Endothelial cell of umbilical vein (primary cell): ENCODE data around the gene P2RY2. TPM values are rescaled to one million over a fixed set of nuclear protein-coding genes. Genes with fewer than 3 reads are reported as not detected.

Experiments
- BruUV-seq: library from RNA; stranded (reverse); fragments of 400-500 nt; replicated peaks from 2 replicates; lab custom pipeline; 2021; lab: Mats Ljungman, UMichigan
- CTCF ChIA-PET: fragments of 300-600, 350-600 bp; sonication (Branson Sonifier 250); formaldehyde crosslinking; loops from one replicate; lab custom pipeline; 2021; ENCODE audit warnings: antibody characterized with exemption, inconsistent platforms; lab: Charles Lee
- POLR2A ChIA-PET: fragments of 300-600, 350-600 bp; sonication (Branson Sonifier 250); formaldehyde crosslinking; loops from one replicate; lab custom pipeline; 2021; ENCODE audit warnings: antibody characterized with exemption, inconsistent platforms; lab: Charles Lee
- DNase-seq: peaks from one replicate; pipeline ENCODE4 v3.0.0-alpha.2; 2011; ENCODE audit warnings: low read depth, low spot score
- FAIRE-seq: peaks from 2 replicates; lab custom pipeline; 2011; peaks lifted over from hg19 to GRCh38; lab: Jason Lieb, UNC
- H2AFZ ChIP-seq: 2 replicates; pipeline ENCODE4 v1.6.0; 2012; ENCODE audit warnings: low read depth, low read length, control low read depth, inconsistent platforms
- H3K27ac ChIP-seq: 2 replicates; pipeline ENCODE4 v1.5.1; 2011; ENCODE audit warnings: low read depth, mild to moderate bottlenecking, control low read depth, low read length, moderate library complexity; ENCODE audit not compliant: insufficient read depth
- H3K27me3 ChIP-seq, 2 experiments: 2 replicates each; pipeline versions ENCODE4 v1.6.0 to v1.6.1; 2011; ENCODE audit warnings: low read length in 2 of 2, mixed read lengths in 1 of 2; ENCODE audit not compliant: control insufficient read depth in 2 of 2, insufficient read depth in 2 of 2
- H3K36me3 ChIP-seq, 2 experiments: 2 replicates in 1 of 2; 3 replicates in 1 of 2; pipeline ENCODE4 v1.5.1; 2011; ENCODE audit warnings: low read length in 2 of 2, mild to moderate bottlenecking in 1 of 2, moderate library complexity in 1 of 2; ENCODE audit not compliant: control insufficient read depth in 2 of 2, insufficient read depth in 2 of 2; ENCODE audit errors: extremely low read depth in 1 of 2
- H3K4me1 ChIP-seq: 3 replicates; pipeline ENCODE4 v1.5.1; 2011; ENCODE audit warnings: mild to moderate bottlenecking, low read length; ENCODE audit not compliant: control insufficient read depth, insufficient read depth; ENCODE audit errors: extremely low read depth
- H3K4me2 ChIP-seq: 2 replicates; pipeline ENCODE4 v1.6.1; 2011; ENCODE audit warnings: low read length, control low read depth, mixed read lengths; ENCODE audit not compliant: insufficient read depth
- H3K4me3 ChIP-seq, 3 experiments: fragments of 200-600 bp in 1 of 3; sonication (generic), shearing (Covaris generic) in 1 of 3; replicated peaks in 1 of 3; 2 replicates each; pipeline ENCODE4 v1.5.1; 2011 to 2016; ENCODE audit warnings: control low read depth in 3 of 3, low read length in 3 of 3, mild to moderate bottlenecking in 2 of 3, inconsistent platforms in 1 of 3, low read depth in 1 of 3, moderate library complexity in 1 of 3; ENCODE audit not compliant: insufficient read depth in 1 of 3
- H3K79me2 ChIP-seq: 2 replicates; pipeline ENCODE4 v1.6.0; 2012; ENCODE audit warnings: low read length, inconsistent platforms; ENCODE audit not compliant: control insufficient read depth, insufficient read depth
- H3K9ac ChIP-seq: replicated peaks from 2 replicates; pipeline ENCODE3; 2011; ENCODE audit warnings: low read length, control low read depth; ENCODE audit not compliant: insufficient read depth; ENCODE audit errors: extremely low read depth
- H3K9me1 ChIP-seq: replicated peaks from 3 replicates; pipeline ENCODE4 v1.6.0; 2011; ENCODE audit warnings: mild to moderate bottlenecking, low read length; ENCODE audit not compliant: control insufficient read depth, insufficient read depth; ENCODE audit errors: extremely low read depth
- H3K9me3 ChIP-seq: replicated peaks from 2 replicates; pipeline ENCODE4 v1.5.1; 2012; ENCODE audit warnings: low read length, inconsistent platforms; ENCODE audit not compliant: control insufficient read depth, insufficient read depth
- H4K20me1 ChIP-seq: replicated peaks from 2 replicates; pipeline ENCODE3; 2011; ENCODE audit warnings: mild to moderate bottlenecking, low read length; ENCODE audit not compliant: control insufficient read depth, insufficient read depth; ENCODE audit errors: extremely low read depth
- EZH2 ChIP-seq: IDR thresholded peaks from 2 replicates; pipeline ENCODE4 v1.6.1; 2012; ENCODE audit warnings: borderline replicate concordance, low read depth, mild to moderate bottlenecking, moderate library complexity, low read length, inconsistent platforms; ENCODE audit not compliant: severe bottlenecking
- FOS ChIP-seq: IDR thresholded peaks from 2 replicates; pipeline ENCODE4 v1.6.1; 2011; ENCODE audit warnings: mild to moderate bottlenecking, low read length, moderate library complexity, borderline replicate concordance; ENCODE audit not compliant: insufficient read depth
- GATA2 ChIP-seq: IDR thresholded peaks from 2 replicates; pipeline ENCODE4 v1.7.0; 2011; ENCODE audit warnings: low read depth, mild to moderate bottlenecking, moderate library complexity, mixed read lengths, low read length; ENCODE audit not compliant: insufficient read length, insufficient read depth
- JUN ChIP-seq: IDR thresholded peaks from 2 replicates; pipeline ENCODE4 v1.6.1; 2011; ENCODE audit warnings: borderline replicate concordance, low read depth; ENCODE audit not compliant: insufficient read length, insufficient read depth
- MYC ChIP-seq: IDR thresholded peaks from one replicate; pipeline ENCODE4 v1.6.1; 2011; ENCODE audit warnings: mild to moderate bottlenecking, low read depth, low read length
- POLR2A ChIP-seq: IDR thresholded peaks from 2 replicates; pipeline ENCODE4 v1.6.1; 2012; ENCODE audit warnings: low read depth, mild to moderate bottlenecking, control low read depth, low read length
- POLR2AphosphoS5 ChIP-seq: IDR thresholded peaks from 2 replicates; pipeline ENCODE4 v1.6.1; 2012; ENCODE audit warnings: low read depth, mild to moderate bottlenecking, control low read depth, low read length, moderate library complexity; ENCODE audit not compliant: insufficient read depth
- dilution Hi-C: fragments of 300-500 bp; cut with MboI; formaldehyde crosslinking; loops from one replicate; pipeline ENCODE4 v1.15.0; 2019; ENCODE audit warnings: low sequenced_read_pairs; ENCODE audit not compliant: extremely low pct_ligation_motif_present
- intact Hi-C: fragments of 100-400 bp; cut with micrococcal nuclease; formaldehyde crosslinking; loops from one replicate; pipeline ENCODE4 v1.10.0; 2022
- polyA plus RNA-seq, 4 experiments: library from polyadenylated mRNA; depleted of rRNA in 3 of 4; stranded (reverse) in 3 of 4; unstranded in 1 of 4; fragments of >200 nt; gene quantifications; 2 replicates each; pipeline versions ENCODE4 v1.2.1 to v1.2.3, GENCODE V29; 2011 to 2012; ENCODE audit warnings: missing spikeins in 1 of 4
- total RNA-seq: library from RNA; stranded (reverse); gene quantifications from 2 replicates; pipeline ENCODE4 v1.2.3, GENCODE V29; 2021
- TF ChIP-seq, protein P1 (sequence below), 2 donors: IDR thresholded peaks; 1 replicate in 1 of 2; 2 replicates in 1 of 2; pipeline ENCODE4 v1.5.1; 2011; ENCODE audit warnings: low read length in 2 of 2, mild to moderate bottlenecking in 2 of 2, moderate library complexity in 2 of 2, control low read depth in 1 of 2, inconsistent platforms in 1 of 2, low read depth in 1 of 2; ENCODE audit not compliant: insufficient read depth in 1 of 2; ENCODE audit errors: extremely low read depth in 1 of 2
- TF ChIP-seq, protein P2 (sequence below): IDR thresholded peaks from 2 replicates; pipeline ENCODE4 v1.6.1; 2011; ENCODE audit not compliant: insufficient read depth, insufficient read length

Gene P2RY2
- total and polyA plus RNA-seq, 2 donors (not counting 3 experiments of a cell fraction or from before 2014, with no cell fraction given), result 4.8 to 5.6 TPM

DNA sequence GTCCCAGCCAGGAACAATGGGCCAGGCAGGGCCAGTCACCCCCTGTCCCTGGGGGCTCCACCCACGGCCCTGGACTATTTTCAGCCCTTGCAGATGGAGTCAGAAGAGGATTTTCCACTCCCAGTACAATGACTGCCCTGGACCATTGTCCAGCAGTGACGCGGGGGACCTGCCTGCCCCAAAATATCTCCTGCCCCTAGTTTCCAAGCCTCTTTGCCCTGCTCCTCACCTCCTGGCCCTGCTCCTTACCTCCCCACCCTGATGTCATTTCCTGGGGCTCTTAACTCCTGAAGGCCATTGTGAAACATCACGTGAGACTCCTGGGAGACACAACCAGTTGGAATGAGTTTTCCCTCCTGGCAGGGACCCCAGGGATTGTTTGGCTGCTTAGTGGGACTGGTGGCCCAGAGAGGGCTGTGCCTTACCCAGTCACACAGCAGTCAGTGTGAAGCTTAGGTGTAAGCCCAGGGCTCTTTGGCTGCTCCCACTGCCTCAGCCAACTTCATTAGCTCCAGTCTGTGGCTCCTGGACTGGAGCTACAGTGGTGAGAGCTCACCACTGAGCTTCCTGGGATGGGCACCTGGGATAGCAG lies 22.2 kb downstream of the P2RY2 start:
- H3K27ac ChIP-seq, result no peak overlapping the region
- peaks cover 12% of the 10 kb centered on the region for H3K4me1 ChIP-seq
- FAIRE-seq (no peak), DNase-seq (no peak)
- dilution Hi-C loops, result no loop called here
- H3K9me1 ChIP-seq, result no peaks in the 10 kb centered on the region
- H2AFZ ChIP-seq, result no peak overlapping the region
- H3K9me3 ChIP-seq, result no peaks in the 10 kb centered on the region
- H3K9ac ChIP-seq, result no peak overlapping the region
- H3K27me3 ChIP-seq, result no peaks in the 10 kb centered on the region
- no peak overlapping the region for H3K4me2 ChIP-seq
- H3K4me3 ChIP-seq, result no peak overlapping the region
- intact Hi-C loops, result loop anchor here (1.0 kb wide), 1 partner anchor 153 kb away; no protein-coding TSS in a partner anchor
- ChIA-PET POLR2A (no interaction called here), CTCF (interaction anchor here (1.0 to 2.3 kb wide), 5 partner anchors 49 to 95 kb away, joined by 3 to 14 read pairs (median 8); no protein-coding TSS in a partner anchor)
- TF ChIP-seq MYC (no peak), GATA2 (no peak), JUN (no peak), EZH2 (no peak), POLR2AphosphoS5 (no peak), FOS (no peak), POLR2A (no peak)
- TF ChIP-seq, protein P1, sequence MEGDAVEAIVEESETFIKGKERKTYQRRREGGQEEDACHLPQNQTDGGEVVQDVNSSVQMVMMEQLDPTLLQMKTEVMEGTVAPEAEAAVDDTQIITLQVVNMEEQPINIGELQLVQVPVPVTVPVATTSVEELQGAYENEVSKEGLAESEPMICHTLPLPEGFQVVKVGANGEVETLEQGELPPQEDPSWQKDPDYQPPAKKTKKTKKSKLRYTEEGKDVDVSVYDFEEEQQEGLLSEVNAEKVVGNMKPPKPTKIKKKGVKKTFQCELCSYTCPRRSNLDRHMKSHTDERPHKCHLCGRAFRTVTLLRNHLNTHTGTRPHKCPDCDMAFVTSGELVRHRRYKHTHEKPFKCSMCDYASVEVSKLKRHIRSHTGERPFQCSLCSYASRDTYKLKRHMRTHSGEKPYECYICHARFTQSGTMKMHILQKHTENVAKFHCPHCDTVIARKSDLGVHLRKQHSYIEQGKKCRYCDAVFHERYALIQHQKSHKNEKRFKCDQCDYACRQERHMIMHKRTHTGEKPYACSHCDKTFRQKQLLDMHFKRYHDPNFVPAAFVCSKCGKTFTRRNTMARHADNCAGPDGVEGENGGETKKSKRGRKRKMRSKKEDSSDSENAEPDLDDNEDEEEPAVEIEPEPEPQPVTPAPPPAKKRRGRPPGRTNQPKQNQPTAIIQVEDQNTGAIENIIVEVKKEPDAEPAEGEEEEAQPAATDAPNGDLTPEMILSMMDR (IDR thresholded peaks at IDR 0.05; ENCODE audit: extremely low read depth in 1 of 2, insufficient read depth in 1 of 2, low read depth in 1 of 2, low read length in 2 of 2), result no peak
- TF ChIP-seq, protein P2, sequence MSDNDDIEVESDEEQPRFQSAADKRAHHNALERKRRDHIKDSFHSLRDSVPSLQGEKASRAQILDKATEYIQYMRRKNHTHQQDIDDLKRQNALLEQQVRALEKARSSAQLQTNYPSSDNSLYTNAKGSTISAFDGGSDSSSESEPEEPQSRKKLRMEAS, result no peak
- no TSS peak for BruUV-seq
- no peaks in the 10 kb centered on the region for H3K36me3 ChIP-seq
- no peaks in the 10 kb centered on the region for H3K79me2 ChIP-seq
- no peaks in the 10 kb centered on the region for H4K20me1 ChIP-seq
